Non-pigmented ciliary epithelial cell (primary cell): ENCODE data around the gene ZNF608.

Experiments used
- DNase-seq: peaks from one replicate; pipeline ENCODE4 v3.0.0-alpha.2; 2010; ENCODE audit warnings: low read depth

The ZNF608 gene

GRCh38 chr5:124745928-124746915 is at the start of gene ZNF608:
Gene ZNF608, minus strand, starts transcription at chr5:124746639. Its CDS starts 1,650 bp downstream, at chr5:124744989.
- DNase-seq, result no peak

GRCh38 chr5:124795829-124796228 is 49.4 kb upstream of the ZNF608 start:
- DNase-seq, result no peak

GRCh38 chr5:124790895-124791732 is 44.7 kb upstream of the ZNF608 start:
- no peak for DNase-seq

- DNase-seq, result peak; percentile 42
Measured at GRCh38 chr5:124790301-124790894, 44.0 kb upstream of the ZNF608 start.

GRCh38 chr5:124789104-124789605 is 42.7 kb upstream of the ZNF608 start:
- DNase-seq, result no peak

GRCh38 chr5:124783794-124784193 is 37.4 kb upstream of the ZNF608 start:
- no peak for DNase-seq

GRCh38 chr5:124783285-124783684 is 36.8 kb upstream of the ZNF608 start:
- DNase-seq, result no peak

GRCh38 chr5:124782262-124782661 is 35.8 kb upstream of the ZNF608 start:
- DNase-seq, result no peak

GRCh38 chr5:124780011-124780410 is 33.6 kb upstream of the ZNF608 start:
- no peak for DNase-seq

- DNase-seq, result no peak
Measured at GRCh38 chr5:124773315-124774311, 27.2 kb upstream of the ZNF608 start.

- DNase-seq, result no peak
Measured at GRCh38 chr5:124772457-124773200, 26.2 kb upstream of the ZNF608 start.

- DNase-seq, result no peak
Measured at GRCh38 chr5:124771761-124772160, 25.3 kb upstream of the ZNF608 start.

- DNase-seq, result no peak
Measured at GRCh38 chr5:124764992-124765611, 18.7 kb upstream of the ZNF608 start.

- DNase-seq, result no peak
Measured at GRCh38 chr5:124764585-124764984, 18.1 kb upstream of the ZNF608 start.

- DNase-seq, result no peak
Measured at GRCh38 chr5:124761010-124761409, 14.6 kb upstream of the ZNF608 start.

GRCh38 chr5:124760608-124761007 is 14.2 kb upstream of the ZNF608 start:
- no peak for DNase-seq

- DNase-seq, result no peak
Measured at GRCh38 chr5:124755565-124755964, 9.1 kb upstream of the ZNF608 start.

- DNase-seq, result no peak
Measured at GRCh38 chr5:124755041-124755440, 8.6 kb upstream of the ZNF608 start.

- DNase-seq, result no peak
Measured at GRCh38 chr5:124754206-124754927, 7.9 kb upstream of the ZNF608 start.
